Hepatocyte (in vitro differentiated cells): ENCODE results near the gene MFSD6.

Experiments
- CTCF ChIP-seq: fragments of 200-600 bp; sonication (generic); IDR thresholded peaks from 2 replicates; pipeline ENCODE4 v1.5.1; 2016; ENCODE audit warnings: antibody characterized with exemption, mild to moderate bottlenecking; ENCODE audit not compliant: poor library complexity
- EZH2 ChIP-seq: fragments of 200-600 bp; sonication (generic); IDR thresholded peaks from 2 replicates; pipeline ENCODE4 v1.6.1; 2016; ENCODE audit warnings: antibody characterized with exemption, mild to moderate bottlenecking, borderline replicate concordance

- TF ChIP-seq CTCF (no peak), EZH2 (no peak)
These were observed 127.4 kb downstream of the MFSD6 start for GRCh38 chr2:190535586-190535985.
